HepG2 (cell line): Measurements from ENCODE around the gene RPS2. TPM values are rescaled to one million over a fixed set of nuclear protein-coding genes. Genes with fewer than 3 reads are reported as not detected.

Experiments used
- ATAC-seq: fragments of 200-7000 bp; cut with Tn5 transposase; 3 replicates; pipeline ENCODE4 v1.9.1; 2020; ENCODE audit warnings: mild to moderate bottlenecking, moderate library complexity
- BruUV-seq: library from RNA; stranded (reverse); fragments of 400-500 nt; replicated peaks from 2 replicates; lab custom pipeline; 2021; lab: Mats Ljungman, UMichigan
- CTCF ChIA-PET: fragments of 300-600 bp; formaldehyde crosslinking; extraction: SDS; loops from one replicate; lab custom pipeline; 2021; ENCODE audit warnings: low total read pairs, inconsistent platforms, low intra/inter-chr PET ratio; lab: Yijun Ruan, JAX
- POLR2A ChIA-PET: fragments of 350-600 bp; sonication (Branson Sonifier 250); formaldehyde crosslinking; loops from one replicate; lab custom pipeline; 2020; ENCODE audit warnings: antibody characterized with exemption, inconsistent platforms; lab: Yijun Ruan, JAX
- DNase-seq: peaks from one replicate; pipeline ENCODE4 v3.0.0-alpha.2; 2015; ENCODE audit warnings: low spot score
- FAIRE-seq: peaks from 3 replicates; lab custom pipeline; 2011; peaks lifted over from hg19 to GRCh38; lab: Jason Lieb, UNC
- H2AFZ ChIP-seq: one replicate; pipeline ENCODE4 v1.6.1; 2011; ENCODE audit warnings: low read length, inconsistent platforms
- H3K27ac ChIP-seq: fragments of 300-600 bp; 3 replicates; pipeline ENCODE4 v1.8.0; 2011; ENCODE audit warnings: mixed run types, mild to moderate bottlenecking, mixed read lengths, low read length, inconsistent platforms; ENCODE audit not compliant: insufficient read depth; ENCODE audit errors: extremely low read length
- H3K27me3 ChIP-seq, 2 experiments: fragments of 200-600 bp in 1 of 2; 2 replicates in 1 of 2; 3 replicates in 1 of 2; pipeline versions ENCODE4 v1.6.0 to v1.8.0; 2011; ENCODE audit warnings: low read length in 2 of 2, mild to moderate bottlenecking in 2 of 2, moderate library complexity in 2 of 2, inconsistent platforms in 1 of 2; ENCODE audit not compliant: insufficient read depth in 2 of 2, control insufficient read depth in 1 of 2
- H3K36me3 ChIP-seq, 2 experiments: fragments of 200-600 bp in 1 of 2; replicated peaks in 1 of 2; 2 replicates in 1 of 2; 3 replicates in 1 of 2; pipeline versions ENCODE4 v1.5.1 to v1.8.0; 2011; ENCODE audit warnings: low read length in 2 of 2, inconsistent platforms in 1 of 2; ENCODE audit not compliant: insufficient read depth in 2 of 2, control insufficient read depth in 1 of 2
- H3K4me1 ChIP-seq: 2 replicates; pipeline ENCODE4 v1.5.1; 2012; ENCODE audit warnings: low read length, inconsistent platforms; ENCODE audit not compliant: insufficient read depth
- H3K4me2 ChIP-seq: 2 replicates; pipeline ENCODE4 v1.6.0; 2011; ENCODE audit warnings: low read depth, low read length, inconsistent platforms
- H3K4me3 ChIP-seq, 3 experiments: fragments of 200-600 bp in 1 of 3; sonication (generic), shearing (Covaris generic) in 1 of 3; replicated peaks in 1 of 3; 2 replicates each; pipeline ENCODE4 v1.5.1; 2011 to 2016; ENCODE audit warnings: low read length in 3 of 3, inconsistent platforms in 2 of 3, low read depth in 2 of 3, mild to moderate bottlenecking in 2 of 3, control low read depth in 1 of 3, mixed read lengths in 1 of 3; ENCODE audit not compliant: insufficient read depth in 1 of 3
- H3K79me2 ChIP-seq: one replicate; pipeline ENCODE4 v1.6.1; 2011; ENCODE audit warnings: low read length, inconsistent platforms; ENCODE audit not compliant: insufficient read depth
- H3K9ac ChIP-seq: 2 replicates; pipeline ENCODE4 v1.6.0; 2011; ENCODE audit warnings: mild to moderate bottlenecking, low read depth, low read length, inconsistent platforms; ENCODE audit not compliant: insufficient read depth
- H3K9me3 ChIP-seq: 2 replicates; pipeline ENCODE4 v1.5.1; 2012; ENCODE audit warnings: mild to moderate bottlenecking, low read length
- H4K20me1 ChIP-seq: 2 replicates; pipeline ENCODE4 v1.6.0; 2011; ENCODE audit warnings: inconsistent platforms, mild to moderate bottlenecking, low read length, moderate library complexity; ENCODE audit not compliant: insufficient read depth
- FIP1L1 ChIP-seq: fragments of 200-400 bp; formaldehyde crosslinking; IDR thresholded peaks from 2 replicates; pipeline ENCODE4 v1.6.1; 2018; ENCODE audit warnings: low read depth, mild to moderate bottlenecking, low read length, moderate library complexity, borderline replicate concordance; ENCODE audit not compliant: insufficient read depth
- IKZF4 ChIP-seq: sonication (generic); formaldehyde crosslinking; IDR thresholded peaks from 2 replicates; pipeline ENCODE4 v1.5.1; 2020; ENCODE audit warnings: borderline replicate concordance, mild to moderate bottlenecking, low read depth, missing genetic modification reagents; ENCODE audit errors: not compliant biosample characterization
- MYPOP ChIP-seq: sonication (generic); formaldehyde crosslinking; IDR thresholded peaks from 2 replicates; pipeline ENCODE4 v1.8.1; 2023; ENCODE audit warnings: mild to moderate bottlenecking, moderate library complexity, missing genetic modification reagents
- PATZ1 ChIP-seq: sonication (generic); formaldehyde crosslinking; IDR thresholded peaks from 2 replicates; pipeline ENCODE4 v1.4.0; 2020; ENCODE audit warnings: missing genetic modification reagents
- PLRG1 ChIP-seq: fragments of 450-650 bp; conservative IDR thresholded peaks from 2 replicates; pipeline ENCODE4 v1.6.1; 2016
- PRMT3 ChIP-seq: sonication (generic); formaldehyde crosslinking; IDR thresholded peaks from 2 replicates; pipeline ENCODE4 v1.8.1; 2022; ENCODE audit warnings: low read depth, mild to moderate bottlenecking, moderate library complexity, missing genetic modification reagents, borderline replicate concordance
- RBFOX2 ChIP-seq: fragments of 200-400 bp; formaldehyde crosslinking; IDR thresholded peaks from 2 replicates; pipeline ENCODE4 v1.6.1; 2017; ENCODE audit warnings: low read depth, mild to moderate bottlenecking, low read length
- SOX13 ChIP-seq, 3 experiments: fragments of 450-650 bp in 1 of 3; sonication (generic) in 1 of 3; formaldehyde crosslinking in 1 of 3; IDR thresholded peaks in 2 of 3; conservative IDR thresholded peaks in 1 of 3; 2 replicates each; pipeline versions ENCODE4 v1.5.0 to v1.6.1; 2016 to 2020; ENCODE audit warnings: antibody characterized with exemption in 1 of 3, mild to moderate bottlenecking in 1 of 3, missing compliant biosample characterization in 1 of 3, missing genetic modification reagents in 1 of 3, moderate library complexity in 1 of 3
- SOX5 ChIP-seq: IDR thresholded peaks from 2 replicates; pipeline ENCODE4 v1.6.1; 2016; ENCODE audit warnings: borderline replicate concordance
- ZBTB20 ChIP-seq: sonication (generic); formaldehyde crosslinking; IDR thresholded peaks from 2 replicates; pipeline ENCODE4 v1.8.1; 2023; ENCODE audit warnings: missing genetic modification reagents, low read depth, mild to moderate bottlenecking, borderline replicate concordance
- ZNF30 ChIP-seq: sonication (generic); formaldehyde crosslinking; IDR thresholded peaks from 2 replicates; pipeline ENCODE4 v1.5.0; 2020; ENCODE audit warnings: mild to moderate bottlenecking, missing genetic modification reagents
- ZNF343 ChIP-seq: sonication (generic); formaldehyde crosslinking; IDR thresholded peaks from 2 replicates; pipeline ENCODE4 v1.4.0; 2020; ENCODE audit warnings: mild to moderate bottlenecking, missing genetic modification reagents
- ZNF460 ChIP-seq: sonication (generic); formaldehyde crosslinking; IDR thresholded peaks from 2 replicates; pipeline ENCODE4 v1.5.1; 2020; ENCODE audit warnings: missing genetic modification reagents, mild to moderate bottlenecking, borderline replicate concordance
- ZNF710 ChIP-seq: sonication (generic); formaldehyde crosslinking; IDR thresholded peaks from 2 replicates; pipeline ENCODE4 v1.5.0; 2020; ENCODE audit warnings: mild to moderate bottlenecking, missing genetic modification reagents, borderline replicate concordance
- ZNF777 ChIP-seq: sonication (generic); formaldehyde crosslinking; IDR thresholded peaks from 2 replicates; pipeline ENCODE4 v1.4.0; 2020; ENCODE audit warnings: missing genetic modification reagents
- ZNF780A ChIP-seq: sonication (generic); formaldehyde crosslinking; IDR thresholded peaks from 2 replicates; pipeline ENCODE4 v1.8.0; 2022; ENCODE audit warnings: mild to moderate bottlenecking, missing genetic modification reagents, moderate library complexity
- WGBS: methylation state at CpG from one replicate; pipeline ENCODE4 v1.1.6; 2017; ENCODE audit warnings: low lambda C conversion rate; 5-methylcytosine and 5-hydroxymethylcytosine counted together
- in situ Hi-C: cut with HindIII; loops from 2 replicates; pipeline ENCODE4 v1.10.0; 2017; ENCODE audit warnings: low pct_unique_long_range_greater_than_20kb; ENCODE audit not compliant: extremely low pct_ligation_motif_present
- intact Hi-C: fragments of 100-400 bp; cut with micrococcal nuclease; formaldehyde crosslinking; loops from one replicate; pipeline ENCODE4 v1.10.0; 2022; ENCODE audit not compliant: unreplicated experiment
- polyA plus RNA-seq, 8 experiments: library from polyadenylated mRNA; depleted of rRNA in 3 of 8; stranded (reverse) in 7 of 8; unstranded in 1 of 8; fragments of >200 nt; fragmentation: Illumina TruSeq in 4 of 8; extraction: Trizol in 4 of 8; gene quantifications; 2 replicates each; pipeline versions ENCODE4 v1.2.1 to v1.2.3, GENCODE V29; 2011 to 2016; ENCODE audit warnings: low read depth in 4 of 8, missing spikeins in 1 of 8, mixed read lengths in 1 of 8; ENCODE audit not compliant: insufficient read depth in 1 of 8
- total RNA-seq, 5 experiments: library from RNA; depleted of rRNA; stranded (reverse); fragments of >200 nt; fragmentation: Illumina TruSeq; extraction: Trizol; gene quantifications; 2 replicates each; pipeline ENCODE4 v1.2.3, GENCODE V29; 2016; ENCODE audit warnings: low read depth in 1 of 5

RPS2 gene
- total and polyA plus RNA-seq, 2 of the 13 experiments (the other 11 are each of a cell fraction or from before 2014, with no cell fraction given): 1,908 to 4,514 TPM

GRCh38 chr16:1961651-1962067, 3.0 kb downstream of the RPS2 start:
- intact Hi-C loops (no loop called here), in situ Hi-C loops (no loop called here)
- no TSS peak for BruUV-seq
- ChIA-PET POLR2A (interaction anchor here (0.7 to 7.4 kb wide), 8 partner anchors 9 to 194 kb away, joined by 3 to 139 read pairs (median 5); partner anchors contain the start of genes GFER, MSRB1, TBL3 and TRAF7), CTCF (no interaction called here)
- Histone ChIP-seq H3K4me3 (no peak overlapping the region), H3K9ac (no peak overlapping the region), H3K36me3 (peaks cover 3 to 19% of the 10 kb centered on the region in 2 experiments; a peak in 3 of 5 replicates), H4K20me1 (peaks cover 34% of the 10 kb centered on the region), H3K27me3 (no peaks in the 10 kb centered on the region; a peak in 1 of 5 replicates), H3K9me3 (no peaks in the 10 kb centered on the region), H3K27ac (peak overlapping the region; percentile 34), H3K4me2 (peak overlapping the region; percentile 36; the same call in 1 of the 2 replicates), H2AFZ (no peak overlapping the region), H3K79me2 (peaks cover 43% of the 10 kb centered on the region), H3K4me1 (peaks cover 51% of the 10 kb centered on the region)
- ATAC-seq (peak; percentile 0; the same call in 2 of the 3 replicates), DNase-seq (peak; percentile 49), FAIRE-seq (no peak)
- 62% methylated on average over 6 of the region's 6 CpGs for WGBS
- TF ChIP-seq IKZF4 (no peak), SOX13 (IDR thresholded peaks at IDR 0.05) (peak; percentile 24; the same call in 1 of the 2 replicates), SOX13 (CRISPR knock-in tag; conservative IDR thresholded peaks at IDR 0.05 in 1 of 2, IDR thresholded peaks at IDR 0.05 in 1 of 2) (no peak), SOX5 (CRISPR knock-in tag) (no peak), PRMT3 (CRISPR knock-in tag) (0 out of 2 replicates have a peak, but pooled peaks have one; percentile 14), ZNF780A (CRISPR knock-in tag) (0 out of 2 replicates have a peak, but pooled peaks have one; percentile 12), ZNF777 (CRISPR knock-in tag) (0 out of 2 replicates have a peak, but pooled peaks have one; percentile 13), PLRG1 (no peak), PATZ1 (CRISPR knock-in tag) (peak; percentile 86), MYPOP (CRISPR knock-in tag) (no peak), ZNF343 (no peak), ZNF710 (CRISPR knock-in tag) (no peak), FIP1L1 (0 out of 2 replicates have a peak, but pooled peaks have one; percentile 40), RBFOX2 (0 out of 2 replicates have a peak, but pooled peaks have one; percentile 16), ZBTB20 (CRISPR knock-in tag) (no peak), ZNF460 (CRISPR knock-in tag) (no peak), ZNF30 (CRISPR knock-in tag) (no peak)
